ACC112 (cell line): ENCODE measurements around the gene MBTPS1.
A peak's percentile ranks its signal among the peaks of the same experiment; 100 is the strongest.
"Not testable (repeated sequence)": the region's sequence is repeated elsewhere in the genome, so short reads cannot be mapped to it uniquely, and the experiment has no call there.

ENCODE experiments used
- H2AFZ ChIP-seq: fragments of 200-600 bp; sonication (generic); one replicate; pipeline ENCODE4 v1.6.0; 2017; ENCODE audit warnings: antibody characterized with exemption, low read length; ENCODE audit not compliant: unreplicated experiment
- H3K27ac ChIP-seq: fragments of 200-600 bp; sonication (generic); 2 replicates; pipeline ENCODE4 v1.5.1; 2014; ENCODE audit warnings: low read depth, mild to moderate bottlenecking, antibody characterized with exemption, low read length, moderate library complexity
- H3K27me3 ChIP-seq: fragments of 200-600 bp; sonication (generic); 2 replicates; pipeline ENCODE4 v1.6.1; 2014; ENCODE audit warnings: mild to moderate bottlenecking, antibody characterized with exemption, low read length, moderate library complexity, mixed read lengths; ENCODE audit not compliant: insufficient read depth
- H3K36me3 ChIP-seq: fragments of 200-600 bp; sonication (generic); 2 replicates; pipeline ENCODE4 v1.6.1; 2016; ENCODE audit warnings: mild to moderate bottlenecking, antibody characterized with exemption, low read length, moderate library complexity, mixed read lengths; ENCODE audit not compliant: insufficient read depth
- H3K4me1 ChIP-seq: fragments of 200-600 bp; sonication (generic); one replicate; pipeline ENCODE4 v1.6.1; 2016; ENCODE audit warnings: low read length, mixed read lengths; ENCODE audit not compliant: insufficient read depth, unreplicated experiment, control insufficient read depth
- H3K4me3 ChIP-seq: fragments of 200-600 bp; sonication (generic); 2 replicates; pipeline ENCODE4 v1.5.1; 2014; ENCODE audit warnings: mild to moderate bottlenecking, low read depth, low read length
- H3K79me2 ChIP-seq: fragments of 200-600 bp; sonication (generic); one replicate; pipeline ENCODE4 v1.6.0; 2016; ENCODE audit warnings: low read length; ENCODE audit not compliant: control insufficient read depth, unreplicated experiment, insufficient read depth

The MBTPS1 gene

GRCh38 chr16:84111949-84112348 lies 4.8 kb downstream of the MBTPS1 start:
- not testable (repeated sequence) for H3K27ac ChIP-seq, H3K27me3 ChIP-seq, H2AFZ ChIP-seq, H3K36me3 ChIP-seq, H3K4me3 ChIP-seq, H3K4me1 ChIP-seq
- peaks cover 71% of the 10 kb centered on the region for H3K79me2 ChIP-seq

- H3K4me1 ChIP-seq, result peaks cover 6% of the 10 kb centered on the region
These were observed 5.2 kb downstream of the MBTPS1 start for GRCh38 chr16:84111525-84111924.

DNA sequence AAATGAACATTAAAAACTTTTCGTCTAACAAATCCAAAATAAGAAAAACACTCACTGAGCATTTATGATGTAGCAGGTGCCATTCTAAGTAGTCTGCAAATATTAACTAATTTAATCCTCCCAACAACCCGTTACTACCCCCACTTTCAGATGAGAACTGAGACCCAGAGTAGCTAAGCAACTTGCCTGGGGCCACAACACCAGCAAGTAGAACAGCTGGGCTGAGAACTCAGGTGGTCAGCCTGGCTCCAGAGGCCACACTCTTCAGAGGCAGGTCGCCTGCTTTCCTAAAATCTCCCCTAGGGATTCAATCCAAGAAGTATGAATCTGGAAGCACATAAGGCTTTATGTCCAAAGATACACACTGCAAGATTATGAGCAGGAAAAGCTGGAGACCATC lies 6.2 kb downstream of the MBTPS1 start:
- Histone ChIP-seq H3K27ac (no peak overlapping the region), H3K4me1 (peaks cover 5% of the 10 kb centered on the region), H3K27me3 (no peaks in the 10 kb centered on the region), H2AFZ (no peak overlapping the region), H3K79me2 (peaks cover 66% of the 10 kb centered on the region), H3K36me3 (no peaks in the 10 kb centered on the region), H3K4me3 (no peak overlapping the region)

More at GRCh38 chr16:84111525-84111924, 5.2 kb downstream of the MBTPS1 start:
- no peak overlapping the region for H3K4me3 ChIP-seq
- no peak overlapping the region for H3K27ac ChIP-seq
- no peaks in the 10 kb centered on the region for H3K36me3 ChIP-seq
- no peaks in the 10 kb centered on the region for H3K27me3 ChIP-seq
- H2AFZ ChIP-seq, result no peak overlapping the region
- peaks cover 71% of the 10 kb centered on the region for H3K79me2 ChIP-seq

- no peak overlapping the region for H2AFZ ChIP-seq
- no peaks in the 10 kb centered on the region for H3K36me3 ChIP-seq
- H3K4me1 ChIP-seq, result no peaks in the 10 kb centered on the region
- no peaks in the 10 kb centered on the region for H3K27me3 ChIP-seq
- H3K79me2 ChIP-seq, result peaks cover 63% of the 10 kb centered on the region
- H3K27ac ChIP-seq, result no peak overlapping the region
- H3K4me3 ChIP-seq, result no peak overlapping the region
These were observed 7.0 kb downstream of the MBTPS1 start for GRCh38 chr16:84109598-84110335.

DNA sequence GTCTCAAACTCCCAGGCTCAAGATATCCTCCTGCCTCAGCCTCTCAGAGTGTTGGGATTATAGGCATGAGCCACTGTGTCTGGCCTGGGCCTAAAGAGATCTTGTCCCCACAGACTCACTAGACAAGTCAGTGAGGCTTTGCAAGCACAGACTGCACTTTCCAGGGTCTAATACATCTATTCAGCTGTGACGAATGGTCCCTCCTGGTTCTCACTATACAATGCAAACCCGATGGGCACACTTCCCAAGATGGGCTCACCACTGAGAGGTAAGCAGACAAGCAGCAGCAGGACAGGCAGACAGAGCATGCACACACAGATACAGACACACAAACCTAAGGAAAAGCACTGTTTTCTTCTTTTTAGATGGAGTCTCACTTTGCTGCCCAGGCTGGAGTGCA lies 8.8 kb downstream of the MBTPS1 start:
- peaks cover 13% of the 10 kb centered on the region for H3K4me1 ChIP-seq
- no peaks in the 10 kb centered on the region for H3K27me3 ChIP-seq
- H3K36me3 ChIP-seq, result no peaks in the 10 kb centered on the region
- H3K4me3 ChIP-seq, result no peak overlapping the region
- no peak overlapping the region for H2AFZ ChIP-seq
- no peak overlapping the region for H3K27ac ChIP-seq
- H3K79me2 ChIP-seq, result peaks cover 57% of the 10 kb centered on the region

DNA sequence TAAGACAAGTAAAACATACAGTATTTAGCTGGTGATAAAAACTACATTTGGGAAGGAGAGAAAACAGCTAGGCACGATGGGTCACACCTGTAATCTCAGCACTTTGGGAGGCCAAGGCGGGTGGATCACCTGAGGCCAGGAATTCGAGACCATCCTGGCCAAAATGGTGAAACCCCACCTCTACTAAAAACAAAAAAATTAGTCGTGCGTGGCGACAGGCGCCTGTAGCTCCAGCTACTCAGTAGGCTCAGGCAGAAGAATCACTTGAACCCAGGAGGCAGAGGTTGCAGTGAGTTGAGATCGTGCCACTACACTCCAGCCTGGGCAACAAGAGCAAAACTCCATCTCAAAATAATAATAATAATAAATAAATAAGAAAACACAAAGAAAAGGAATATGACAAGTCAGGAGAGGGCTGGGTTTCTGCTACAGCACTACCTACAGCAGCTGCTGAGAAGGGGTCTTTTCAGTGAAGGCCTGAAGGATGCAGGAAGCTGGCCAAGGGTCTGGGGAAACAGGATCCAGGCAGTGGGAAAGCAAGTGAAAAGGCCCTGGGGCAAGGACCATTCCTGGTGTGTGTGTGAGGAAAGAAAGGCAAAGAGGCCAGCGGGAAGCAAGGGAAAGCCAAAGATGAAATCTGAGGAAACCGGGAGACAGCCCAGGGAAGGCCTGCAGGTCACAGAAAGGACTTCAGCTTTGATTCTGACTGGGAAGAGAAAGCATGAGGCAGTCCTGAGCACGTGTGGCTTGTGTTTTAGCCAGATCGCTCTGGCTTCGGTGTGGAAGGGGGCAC lies 10.6 kb downstream of the MBTPS1 start:
- H2AFZ ChIP-seq, result no peak overlapping the region
- no peak overlapping the region for H3K27ac ChIP-seq
- no peaks in the 10 kb centered on the region for H3K36me3 ChIP-seq
- no peaks in the 10 kb centered on the region for H3K27me3 ChIP-seq
- no peak overlapping the region for H3K4me3 ChIP-seq
- peaks cover 58% of the 10 kb centered on the region for H3K79me2 ChIP-seq
- H3K4me1 ChIP-seq, result peaks cover 13% of the 10 kb centered on the region

- Histone ChIP-seq H3K27ac (no peak overlapping the region), H3K4me3 (no peak overlapping the region), H2AFZ (no peak overlapping the region), H3K36me3 (no peaks in the 10 kb centered on the region), H3K27me3 (no peaks in the 10 kb centered on the region), H3K4me1 (peaks cover 13% of the 10 kb centered on the region), H3K79me2 (peaks cover 50% of the 10 kb centered on the region)
These were observed 11.4 kb downstream of the MBTPS1 start for GRCh38 chr16:84105301-84105815.

- Histone ChIP-seq H3K4me3 (no peak overlapping the region), H3K79me2 (peaks cover 40% of the 10 kb centered on the region), H2AFZ (no peak overlapping the region), H3K36me3 (no peaks in the 10 kb centered on the region), H3K27ac (no peak overlapping the region), H3K4me1 (peaks cover 19% of the 10 kb centered on the region), H3K27me3 (no peaks in the 10 kb centered on the region)
These were observed 12.5 kb downstream of the MBTPS1 start for GRCh38 chr16:84104231-84104630.

GRCh38 chr16:84103678-84104077 lies 13.1 kb downstream of the MBTPS1 start:
- H2AFZ ChIP-seq, result no peak overlapping the region
- peak overlapping the region; percentile 21; the same call in 1 of the 2 replicates for H3K27ac ChIP-seq
- peaks cover 36% of the 10 kb centered on the region for H3K79me2 ChIP-seq
- H3K36me3 ChIP-seq, result no peaks in the 10 kb centered on the region
- H3K4me1 ChIP-seq, result peaks cover 25% of the 10 kb centered on the region
- H3K4me3 ChIP-seq, result no peak overlapping the region
- no peaks in the 10 kb centered on the region for H3K27me3 ChIP-seq

DNA sequence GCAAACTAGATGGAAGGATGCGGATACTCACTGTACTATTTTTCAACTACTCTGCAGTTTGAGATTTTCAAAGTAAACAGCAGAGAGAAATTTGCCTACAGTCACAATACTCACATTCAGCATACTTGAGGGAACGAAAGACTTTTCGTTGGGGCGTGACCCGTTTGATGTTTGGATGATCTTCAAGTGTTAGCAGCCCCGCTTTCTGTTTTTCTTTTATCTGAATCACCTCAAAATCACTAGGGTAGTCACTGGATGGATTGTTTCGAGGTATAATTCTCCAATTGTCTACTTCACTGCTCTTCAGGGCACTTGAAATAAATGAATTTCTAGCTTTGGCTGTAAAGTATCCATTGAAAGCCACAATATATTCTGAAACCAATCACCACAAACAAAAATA lies 17.8 kb downstream of the MBTPS1 start:
- H3K4me3 ChIP-seq, result peak overlapping the region; percentile 37; the same call in 1 of the 2 replicates
- no peak overlapping the region for H2AFZ ChIP-seq
- H3K79me2 ChIP-seq, result peaks cover 14% of the 10 kb centered on the region
- no peaks in the 10 kb centered on the region for H3K27me3 ChIP-seq
- H3K36me3 ChIP-seq, result peaks cover 19% of the 10 kb centered on the region
- H3K27ac ChIP-seq, result peak overlapping the region; percentile 54
- H3K4me1 ChIP-seq, result peaks cover 23% of the 10 kb centered on the region
